ENCODE data around the gene POLE3. TPM values are rescaled to one million over a fixed set of nuclear protein-coding genes. Genes with fewer than 3 reads are reported as not detected.
A peak's percentile ranks its signal among the peaks of the same experiment; 100 is the strongest.

Gene POLE3
- total and polyA plus RNA-seq, 9 of the 15 experiments (the other 6 are each of a cell fraction or from before 2014, with no cell fraction given): 52.6 to 179 (median 110) TPM

DNA sequence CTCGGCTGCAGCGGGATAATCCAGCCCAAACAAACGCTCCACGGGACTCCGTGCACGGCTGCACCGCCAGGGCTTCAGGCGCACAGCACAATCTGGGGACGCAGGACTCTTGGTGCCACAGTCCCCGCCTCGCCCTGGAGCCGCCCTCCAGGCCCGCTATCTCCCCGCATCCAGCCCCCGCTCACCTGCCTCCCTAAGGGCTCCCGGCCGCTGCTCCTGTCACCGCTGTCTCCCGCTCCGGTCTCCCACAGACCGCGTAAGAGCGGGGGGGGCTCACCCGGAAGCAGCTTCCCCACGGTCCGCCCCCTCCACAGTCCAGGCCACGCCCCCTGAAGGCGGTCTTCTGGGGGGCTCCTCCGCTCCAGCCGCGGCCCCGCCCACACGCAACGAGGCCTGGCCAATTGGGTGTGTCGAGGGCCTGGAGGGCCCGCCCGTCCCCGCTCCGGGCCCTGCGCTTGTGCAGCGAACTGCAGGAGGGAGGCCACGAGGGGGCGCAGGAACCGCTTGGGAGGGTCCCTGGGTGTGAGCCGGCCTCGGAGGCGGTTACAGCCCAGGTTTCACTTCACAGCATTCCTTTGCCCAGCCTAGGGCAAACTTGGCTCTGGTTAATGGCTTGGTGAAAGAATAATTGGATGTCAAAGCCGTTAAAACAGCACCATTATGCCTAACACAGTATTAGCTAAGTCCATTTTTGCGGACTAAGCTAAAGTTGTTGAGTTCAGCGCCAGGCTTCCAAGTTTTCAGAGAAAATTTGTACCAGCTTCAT, 9.3 kb downstream of the POLE3 start, which contains the start of gene ALAD (continued):
- TF ChIP-seq HMGN3 (IDR thresholded peaks at IDR 0.05; ENCODE audit: borderline replicate concordance, extremely low read depth, insufficient read length, low read depth, low read length) (peak; percentile 98), FOSL1 (tag; conservative IDR thresholded peaks at IDR 0.05) (no peak), ZNF134 (CRISPR knock-in tag; conservative IDR thresholded peaks at IDR 0.05) (no peak), SIRT6 (IDR thresholded peaks at IDR 0.05; ENCODE audit: low read depth, low read length) (no peak), HMG20A (CRISPR knock-in tag; conservative IDR thresholded peaks at IDR 0.05) (no peak), HNRNPH1 (optimal IDR thresholded peaks at IDR 0.05; ENCODE audit: low read depth, low read length) (no peak), GTF2E2 (tag; IDR thresholded peaks at IDR 0.05) (peak; percentile 69; the same call in 1 of the 2 replicates)
- TF ChIP-seq, protein P1, sequence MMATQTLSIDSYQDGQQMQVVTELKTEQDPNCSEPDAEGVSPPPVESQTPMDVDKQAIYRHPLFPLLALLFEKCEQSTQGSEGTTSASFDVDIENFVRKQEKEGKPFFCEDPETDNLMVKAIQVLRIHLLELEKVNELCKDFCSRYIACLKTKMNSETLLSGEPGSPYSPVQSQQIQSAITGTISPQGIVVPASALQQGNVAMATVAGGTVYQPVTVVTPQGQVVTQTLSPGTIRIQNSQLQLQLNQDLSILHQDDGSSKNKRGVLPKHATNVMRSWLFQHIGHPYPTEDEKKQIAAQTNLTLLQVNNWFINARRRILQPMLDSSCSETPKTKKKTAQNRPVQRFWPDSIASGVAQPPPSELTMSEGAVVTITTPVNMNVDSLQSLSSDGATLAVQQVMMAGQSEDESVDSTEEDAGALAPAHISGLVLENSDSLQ (IDR thresholded peaks at IDR 0.05): peak; percentile 59

- ATAC-seq: no peak
- POLR2A ChIA-PET: interaction anchor here (0.7 to 4.5 kb wide), 5 partner anchors 9 to 89 kb away, joined by 3 to 43 read pairs (median 3); partner anchors contain the start of genes C9orf43 and POLE3
- DNase-seq (ENCODE audit: extremely low read depth in 1 of 4, low spot score in 3 of 4): no peak
- CTCF ChIA-PET (ENCODE audit: low intra/inter-chr PET ratio): no interaction called here
- no peak for FAIRE-seq
- BruUV-seq (replicated peaks): no TSS peak
- intact Hi-C loops (cut with micrococcal nuclease): loop anchor here (10.0 kb wide), 1 partner anchor 125 kb away; the partner anchor contains the start of genes CDC26 and PRPF4
- Histone ChIP-seq H3K79me2 (ENCODE audit: control insufficient read depth, insufficient read depth, low read length) (no peaks in the 10 kb centered on the region), H3K36me3 (ENCODE audit: control insufficient read depth, insufficient read depth, low read length) (no peaks in the 10 kb centered on the region), H3K4me3 (no peak overlapping the region), H3K9me3 (replicated peaks; ENCODE audit: control insufficient read depth, insufficient read depth, low read depth, low read length) (no peaks in the 10 kb centered on the region), H4K20me1 (replicated peaks; ENCODE audit: control insufficient read depth, insufficient read depth, low read length) (0 out of 2 replicates have a peak, but pooled peaks cover 3% of the 10 kb centered on the region), H2AFZ (ENCODE audit: low read depth, low read length) (no peak overlapping the region), H3K4me2 (ENCODE audit: insufficient read depth, low read length) (no peak overlapping the region), H3K9me1 (ENCODE audit: control insufficient read depth, insufficient read depth, low read length) (no peaks in the 10 kb centered on the region), H3K9ac (ENCODE audit: insufficient read depth in 1 of 2, low read depth in 2 of 2, low read length in 2 of 2) (peak overlapping the region in 1 of 2 experiments; percentile 68; a peak in 2 of 4 replicates), H3K27me3 (ENCODE audit: control insufficient read depth in 2 of 2, insufficient read depth in 2 of 2, low read length in 2 of 2) (no peaks in the 10 kb centered on the region), H3K27ac (ENCODE audit: extremely low read depth, low read depth, low read length) (no peak overlapping the region), H3K4me1 (replicated peaks in 1 of 2; ENCODE audit: control insufficient read depth in 2 of 2, insufficient read depth in 2 of 2, low read length in 2 of 2) (peaks cover 22 to 42% of the 10 kb centered on the region in 2 experiments; a peak in 4 of 5 replicates)
- WGBS (ENCODE audit: insufficient coverage, low coverage, missing lambda C conversion rate): 76% methylated on average over 3 of the region's 3 CpGs
- no peak for TF ChIP-seq POLR2H (tag; IDR thresholded peaks at IDR 0.05; ENCODE audit: low read depth)
- no peak for TF ChIP-seq CBX8 (IDR thresholded peaks at IDR 0.05; ENCODE audit: borderline replicate concordance, extremely low read depth, low read depth, low read length, poor library complexity, severe bottlenecking)
- no peak for TF ChIP-seq ZNF696 (CRISPR knock-in tag; conservative IDR thresholded peaks at IDR 0.05)
- in situ Hi-C loops (cut with MboI): no loop called here
These were observed 10.8 kb downstream of the POLE3 start for GRCh38 chr9:113399646-113400200.
